GM18858 (cell line): ENCODE data around the gene EFHC1.
A peak's percentile ranks its signal among the peaks of the same experiment; 100 is the strongest.

ENCODE experiments used
- ATAC-seq: cut with Tn5 transposase; IDR thresholded peaks from one replicate; pipeline ENCODE4 v1.9.1; 2021; ENCODE audit not compliant: unreplicated experiment

The EFHC1 gene

GRCh38 chr6:52551483-52552277 lies 131.5 kb downstream of the EFHC1 start:
- ATAC-seq = no peak

- ATAC-seq = peak; percentile 94
Measured at GRCh38 chr6:52552278-52552643, 132.1 kb downstream of the EFHC1 start.

- ATAC-seq = no peak
Measured at GRCh38 chr6:52553158-52553557, 133.0 kb downstream of the EFHC1 start.

GRCh38 chr6:52553719-52554118 lies 133.6 kb downstream of the EFHC1 start:
- ATAC-seq = no peak

- no peak for ATAC-seq
Measured at GRCh38 chr6:52554684-52555280, 134.6 kb downstream of the EFHC1 start.

DNA sequence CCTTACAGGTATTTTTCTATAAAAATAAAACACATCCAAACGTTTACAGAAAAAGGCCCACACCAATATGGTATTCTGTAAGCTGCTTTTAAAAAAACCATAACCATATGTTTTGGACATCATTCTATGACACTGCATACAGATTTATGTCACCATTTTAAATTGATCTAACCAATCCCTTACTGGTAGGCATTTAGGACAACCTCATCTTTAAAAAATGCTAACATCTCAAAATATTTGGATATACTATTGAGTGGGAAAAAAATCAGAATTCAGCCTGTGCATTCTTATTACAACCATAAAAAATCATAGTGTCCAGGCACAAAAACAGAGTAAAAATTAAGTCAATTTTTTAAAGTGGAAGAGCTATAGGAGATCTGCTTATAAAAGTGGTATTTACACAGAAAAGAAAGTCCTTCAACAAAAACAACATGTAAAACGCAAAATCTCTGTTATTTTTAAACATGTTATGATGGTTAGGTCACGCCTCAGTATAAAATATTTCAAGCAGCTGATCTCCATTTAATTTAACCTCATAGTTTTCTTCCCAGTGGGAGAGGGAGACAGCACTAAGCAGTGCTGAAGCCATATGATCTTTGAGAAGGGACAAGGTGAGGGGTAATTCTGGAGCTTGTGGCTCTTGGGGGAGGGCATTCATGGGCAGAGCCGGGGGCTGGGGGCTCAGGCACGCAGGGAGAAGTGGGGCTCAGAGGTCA lies 135.5 kb downstream of the EFHC1 start:
- no peak for ATAC-seq

DNA sequence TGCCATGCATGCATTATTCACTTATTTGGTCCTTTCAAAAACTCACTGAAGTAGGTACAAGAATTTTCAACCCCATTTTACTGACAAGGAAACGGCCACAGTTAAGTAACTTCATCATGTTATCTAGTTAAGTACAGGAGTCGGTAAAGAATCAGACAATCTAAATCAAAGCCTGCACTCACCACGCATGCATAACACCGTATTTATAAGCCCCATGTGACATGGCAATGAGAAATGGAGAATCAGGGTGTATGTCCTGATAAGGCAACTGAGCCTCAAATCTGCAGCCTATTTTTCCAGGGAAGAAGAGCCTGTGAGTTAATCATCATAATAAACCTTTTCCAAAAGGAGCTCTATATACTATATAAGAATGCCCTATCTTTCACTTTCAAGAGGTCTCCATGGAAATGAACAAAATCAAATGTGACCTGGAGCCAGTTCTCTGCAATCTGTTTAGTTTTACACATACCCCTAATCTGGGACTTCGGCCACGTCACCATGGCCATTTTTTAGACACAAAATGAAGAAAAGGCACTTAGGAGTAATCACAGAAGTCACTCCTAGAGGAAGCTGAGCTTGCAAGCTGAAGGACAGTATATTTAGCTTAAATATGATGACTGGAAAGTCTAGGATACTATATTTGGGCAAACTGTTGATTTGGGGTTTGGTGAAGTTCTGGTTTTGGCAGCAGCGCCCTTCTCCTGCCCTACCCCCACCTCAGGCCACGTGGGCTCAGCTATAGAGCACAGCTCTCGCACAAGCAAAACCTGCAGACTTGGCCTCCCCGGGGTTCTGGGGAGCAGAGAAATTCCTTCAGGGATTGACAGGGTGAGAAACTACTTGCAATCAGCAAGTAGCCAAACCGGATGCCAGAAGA lies 137.5 kb downstream of the EFHC1 start:
- no peak for ATAC-seq

GRCh38 chr6:52558266-52559000 lies 138.3 kb downstream of the EFHC1 start:
- no peak for ATAC-seq

DNA sequence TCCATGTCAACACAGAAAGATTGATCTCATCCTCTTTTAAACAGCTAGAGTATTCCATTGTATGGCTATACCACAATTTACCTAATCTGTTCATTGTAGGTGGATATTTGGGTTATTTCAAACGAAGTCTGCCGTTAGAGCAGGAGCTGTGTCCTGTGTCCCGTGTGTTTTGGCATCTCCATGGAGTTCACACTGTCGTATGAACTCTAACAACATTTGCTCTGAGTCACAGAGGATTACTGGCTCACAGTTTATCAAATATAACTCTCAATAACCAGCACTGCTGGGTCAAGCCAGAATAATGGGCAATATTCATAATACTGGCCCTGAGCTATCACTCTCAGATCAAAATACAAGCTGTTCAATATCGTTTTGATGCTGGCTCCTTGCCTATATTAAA lies 140.3 kb downstream of the EFHC1 start:
- ATAC-seq = no peak

DNA sequence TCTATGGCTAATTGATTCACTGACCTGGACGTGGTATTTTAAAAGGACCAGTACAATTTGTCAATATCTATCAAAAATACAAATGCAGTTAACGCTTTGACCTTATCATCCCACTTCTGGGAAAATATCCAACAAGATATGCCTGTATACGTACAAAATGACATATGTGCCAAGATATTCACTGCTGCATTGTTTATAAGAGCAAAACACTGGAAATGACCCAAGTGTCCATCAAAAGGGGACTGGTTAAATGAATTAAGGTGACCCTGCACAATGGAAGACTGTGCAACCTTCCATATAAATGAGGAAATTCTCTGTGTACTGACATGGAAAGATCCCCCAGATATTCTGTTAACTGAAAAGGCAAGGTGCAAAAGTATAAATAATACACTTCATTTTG lies 142.8 kb downstream of the EFHC1 start:
- no peak for ATAC-seq

DNA sequence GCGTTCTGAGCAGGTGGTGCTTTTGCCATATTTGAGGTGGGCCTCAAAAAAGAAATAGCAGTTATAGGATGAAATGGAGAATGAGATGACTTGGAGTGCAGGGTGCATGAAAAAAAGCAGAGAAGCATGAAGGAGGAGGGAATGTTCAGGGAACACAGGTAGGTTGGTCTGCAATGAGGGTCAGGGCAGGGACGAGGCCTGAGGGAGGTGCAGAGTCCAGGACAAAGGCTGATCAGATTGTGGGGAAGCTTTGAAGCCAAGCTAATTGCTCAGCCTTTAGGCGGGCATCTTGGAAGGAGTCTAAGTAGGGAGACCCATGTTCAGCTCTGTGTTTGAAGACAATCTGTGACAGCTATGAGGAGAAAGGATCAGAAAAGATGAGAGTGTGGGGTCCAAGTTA lies 144.7 kb downstream of the EFHC1 start:
- ATAC-seq = no peak

DNA sequence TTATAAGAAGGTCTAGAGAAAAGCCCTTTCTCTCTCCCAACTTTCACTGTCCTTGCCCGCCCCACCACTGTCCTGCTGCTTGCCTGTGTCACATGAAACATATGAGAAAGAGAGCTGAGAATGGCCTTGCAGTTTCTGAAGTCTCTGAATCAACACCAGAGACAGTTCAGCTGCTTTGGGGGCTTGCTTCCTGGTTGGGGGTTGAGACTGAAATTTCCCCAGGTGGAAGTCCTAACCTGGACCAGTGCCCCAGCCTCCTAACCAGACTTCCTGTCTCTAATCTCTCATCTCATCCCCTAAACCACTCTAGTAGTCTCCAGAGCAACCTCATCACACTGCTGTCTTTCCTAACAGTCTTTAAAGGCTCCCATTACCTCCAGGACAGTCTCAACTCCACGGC lies 146.1 kb downstream of the EFHC1 start:
- peak; percentile 63 for ATAC-seq

DNA sequence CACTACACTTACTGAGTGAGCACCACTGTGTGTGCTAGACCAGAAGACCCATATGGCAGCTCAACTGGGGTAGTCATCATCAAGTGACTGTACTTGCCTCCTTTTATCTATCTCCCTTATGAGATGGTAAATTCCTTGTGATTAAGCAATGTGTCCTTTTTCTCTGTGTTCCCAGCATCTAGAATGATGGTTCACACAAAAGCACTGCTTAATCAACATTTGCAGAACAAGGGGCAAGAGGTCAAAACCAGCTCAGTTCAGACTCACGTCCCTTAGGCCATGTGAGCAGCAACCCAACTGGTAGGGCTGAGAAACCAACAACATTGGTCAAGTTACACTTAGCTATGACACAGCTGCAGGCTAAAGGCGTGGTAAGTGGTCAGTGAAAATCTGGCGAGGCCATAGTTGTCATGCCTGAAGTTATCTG lies 146.7 kb downstream of the EFHC1 start:
- ATAC-seq = no peak

- no peak for ATAC-seq
Measured at GRCh38 chr6:52568320-52568719, 148.2 kb downstream of the EFHC1 start.

DNA sequence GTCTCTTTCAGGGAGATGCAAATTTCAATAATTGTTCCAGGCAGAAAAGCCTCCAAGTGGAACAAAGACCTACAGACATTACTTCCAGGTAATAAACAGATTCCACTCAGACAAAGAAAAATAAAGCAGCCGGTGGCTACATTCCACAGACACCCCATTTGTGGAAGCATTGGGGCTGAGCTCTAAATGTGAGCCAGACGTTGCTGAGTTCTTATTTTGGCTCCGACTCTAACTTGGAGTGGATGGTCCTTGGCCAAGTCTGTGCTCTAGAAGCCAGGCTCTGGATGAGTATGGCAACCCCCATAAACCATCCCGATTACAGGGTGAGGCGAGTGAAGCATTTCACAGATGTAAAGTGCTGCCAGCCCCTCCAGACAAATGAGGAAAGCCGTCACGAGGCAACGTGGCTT lies 150.2 kb downstream of the EFHC1 start:
- no peak for ATAC-seq

GRCh38 chr6:52571099-52571755 lies 151.1 kb downstream of the EFHC1 start:
- ATAC-seq = no peak

DNA sequence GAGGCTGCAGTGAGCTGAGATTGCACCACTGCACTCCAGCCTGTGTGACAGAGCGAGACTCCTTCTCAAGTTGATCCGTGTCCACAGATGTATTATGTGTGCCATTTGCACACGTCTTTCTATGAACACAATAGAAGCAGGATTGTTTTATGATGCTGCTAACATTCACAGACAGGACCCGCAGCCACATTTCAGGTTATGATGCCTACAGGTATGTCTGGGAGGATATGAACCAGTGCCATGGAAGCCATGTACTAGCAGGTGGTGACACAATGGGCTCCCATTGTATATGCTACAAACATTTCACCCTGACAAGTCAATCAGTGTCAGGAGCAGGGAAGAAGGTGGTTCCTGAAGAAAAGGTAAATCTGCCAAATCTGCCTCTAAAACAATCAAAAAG lies 152.4 kb downstream of the EFHC1 start:
- ATAC-seq = no peak

GRCh38 chr6:52573295-52573694 lies 153.2 kb downstream of the EFHC1 start:
- no peak for ATAC-seq
